T-helper 9 cell (primary cell): Measurements from ENCODE around the gene ZNF714.
A peak's percentile ranks its signal among the peaks of the same experiment; 100 is the strongest.

ENCODE experiments used
- DNase-seq: peaks from one replicate; pipeline ENCODE4 v3.0.0-alpha.2; 2020
- total RNA-seq, 2 donors: gene quantifications; one replicate each; lab custom pipeline; 2026; lab: John Stamatoyannopoulos, UW

The ZNF714 gene
- 21.2 to 26.7 reads per million in 2 donors for total RNA-seq

- DNase-seq: peak; percentile 64
Measured at GRCh38 chr19:21082011-21082975, at the start of gene ZNF714. Gene ZNF714, plus strand, starts transcription at chr19:21082203. Its CDS starts 16,066 bp downstream, at chr19:21098269.

DNA sequence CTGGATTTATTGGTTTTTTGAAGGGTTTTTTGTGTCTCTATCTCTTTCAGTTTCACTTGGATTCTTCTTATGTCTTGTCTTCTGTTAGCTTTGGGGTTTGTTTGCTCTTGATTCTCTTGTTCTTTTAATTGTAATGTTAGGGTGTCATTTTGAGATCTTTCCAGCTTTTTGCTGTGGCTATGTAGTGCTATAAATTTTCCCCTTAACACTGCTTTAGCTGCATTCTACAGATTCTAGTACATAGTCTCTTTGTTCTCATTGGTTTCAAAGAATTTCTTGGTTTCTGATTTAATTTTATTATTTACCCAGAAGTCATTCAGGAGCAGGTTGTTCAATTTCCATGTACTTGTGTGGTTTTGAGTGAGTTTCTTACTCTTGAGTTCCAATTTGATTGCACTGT, 37.0 kb upstream of the ZNF714 start:
- DNase-seq: no peak

- no peak for DNase-seq
Measured at GRCh38 chr19:21046489-21046888, 35.5 kb upstream of the ZNF714 start.

DNA sequence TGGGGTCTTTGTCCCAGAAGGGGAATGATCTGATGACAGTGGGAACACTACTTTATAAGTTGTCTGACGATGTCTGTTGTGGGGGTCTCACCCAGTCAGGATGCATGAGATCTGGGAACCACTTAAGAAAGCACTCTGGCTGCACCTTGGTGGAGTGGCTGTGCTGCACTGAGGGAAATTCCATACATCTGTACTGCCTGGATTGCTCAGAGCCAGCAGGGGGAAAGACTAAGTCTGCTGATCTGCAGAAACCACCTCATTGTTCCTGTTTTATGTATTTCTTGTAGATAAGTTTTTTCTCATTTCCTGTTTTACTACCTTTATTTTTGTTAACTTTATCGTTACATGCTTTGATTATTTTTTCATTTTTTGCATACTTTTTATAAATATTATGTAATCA, 34.3 kb upstream of the ZNF714 start:
- DNase-seq: no peak

- no peak for DNase-seq
Measured at GRCh38 chr19:21052902-21053301, 29.1 kb upstream of the ZNF714 start.

GRCh38 chr19:21065336-21065735, 16.7 kb upstream of the ZNF714 start:
- DNase-seq: no peak

DNA sequence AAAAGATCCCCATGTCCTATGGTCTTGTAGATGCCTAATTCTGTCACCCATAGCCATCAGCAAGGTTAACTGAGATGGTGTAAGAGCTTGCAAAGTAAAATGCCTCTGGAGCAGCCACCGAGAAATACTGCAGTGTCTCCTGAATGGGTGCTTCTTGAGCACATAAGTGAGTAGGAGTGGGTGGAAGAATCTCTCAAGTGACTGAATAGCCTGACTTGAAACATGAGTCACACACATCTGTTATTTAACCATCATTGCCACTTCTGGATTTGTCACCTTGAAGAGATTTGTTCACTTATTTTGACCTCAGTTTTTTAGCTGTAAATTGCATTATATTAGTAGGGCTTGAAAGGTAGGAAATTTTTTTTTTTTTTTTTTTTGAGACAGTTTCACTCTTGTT, 2.3 kb downstream of the ZNF714 start:
- DNase-seq: no peak

DNA sequence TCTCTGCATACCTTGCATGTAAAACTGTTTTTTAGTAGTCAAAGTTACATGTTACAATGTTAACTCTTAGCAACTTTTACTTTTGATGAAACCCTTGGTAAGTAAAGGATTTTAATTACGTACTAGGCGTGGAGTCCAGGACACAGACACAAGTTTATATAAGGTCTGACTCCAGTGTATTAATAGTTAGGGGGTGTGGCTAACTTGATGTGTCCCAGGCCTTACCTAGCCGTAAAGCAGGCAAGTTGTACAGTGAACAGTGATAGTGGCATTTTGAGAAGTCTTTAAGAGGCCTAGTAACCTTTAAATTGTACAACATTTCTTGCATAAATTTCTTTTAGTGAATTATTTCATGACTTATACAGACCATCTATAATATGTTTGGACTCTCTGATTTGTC, 5.9 kb downstream of the ZNF714 start:
- DNase-seq: no peak

- DNase-seq: no peak
Measured at GRCh38 chr19:21092109-21092508, 10.1 kb downstream of the ZNF714 start.

GRCh38 chr19:21094347-21095025, 12.5 kb downstream of the ZNF714 start:
- no peak for DNase-seq

- DNase-seq: no peak
Measured at GRCh38 chr19:21098291-21098690, 16.3 kb downstream of the ZNF714 start.

DNA sequence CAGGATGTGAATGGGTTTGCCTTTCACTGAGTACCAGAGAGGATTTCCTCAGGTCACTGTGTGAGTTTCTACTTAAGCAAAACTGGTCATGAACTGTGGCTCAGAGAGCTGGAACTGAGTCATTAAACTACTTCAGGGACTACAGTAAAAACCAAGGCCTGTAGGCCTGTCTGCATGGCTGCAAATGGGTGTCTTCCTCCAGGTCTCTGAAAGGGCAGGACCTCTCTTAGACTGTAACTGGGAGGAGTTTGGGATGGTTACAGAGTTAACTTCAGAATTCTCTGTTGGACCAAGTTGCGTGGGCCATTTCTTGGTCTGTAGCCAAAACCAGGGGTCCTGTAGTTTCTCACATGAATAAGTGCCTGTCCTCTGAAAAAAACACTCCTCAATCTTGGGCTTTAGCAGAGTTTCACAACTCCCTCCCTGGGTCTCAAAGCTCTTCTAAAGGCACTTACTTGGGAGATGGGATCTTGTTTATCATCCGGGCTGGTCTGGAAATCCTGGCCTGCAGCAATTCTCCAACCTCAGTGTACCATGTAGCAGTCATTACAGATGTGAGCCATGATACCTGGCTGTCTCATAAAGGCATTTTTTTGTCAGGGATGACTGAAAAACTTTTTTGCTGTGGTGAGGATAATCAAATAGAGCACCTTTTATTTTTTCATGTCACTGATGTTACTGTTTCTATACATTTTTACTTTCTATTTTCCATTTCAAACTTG, 19.7 kb downstream of the ZNF714 start:
- DNase-seq: no peak

GRCh38 chr19:21109116-21109515, 27.1 kb downstream of the ZNF714 start:
- DNase-seq: no peak

DNA sequence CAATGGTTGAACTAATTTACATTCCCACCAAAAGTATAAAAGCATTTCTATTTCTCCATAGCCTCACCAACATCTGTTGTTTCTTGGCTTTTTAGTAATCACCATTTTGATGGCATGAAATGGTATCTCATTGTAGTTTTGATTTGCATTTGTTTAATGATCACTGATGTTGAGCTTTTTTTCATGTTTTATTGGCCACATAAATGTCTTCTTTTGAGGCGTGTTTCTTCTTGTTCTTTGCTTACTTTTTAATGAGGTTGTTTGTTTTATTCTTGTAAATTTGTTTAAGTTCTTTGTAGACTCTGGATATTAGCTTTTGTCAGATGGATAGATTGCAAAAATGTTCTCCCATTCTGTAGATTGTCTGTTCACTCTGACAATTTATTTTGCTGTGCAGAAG, 28.2 kb downstream of the ZNF714 start:
- no peak for DNase-seq

- no peak for DNase-seq
Measured at GRCh38 chr19:21115430-21115829, 33.4 kb downstream of the ZNF714 start.

DNA sequence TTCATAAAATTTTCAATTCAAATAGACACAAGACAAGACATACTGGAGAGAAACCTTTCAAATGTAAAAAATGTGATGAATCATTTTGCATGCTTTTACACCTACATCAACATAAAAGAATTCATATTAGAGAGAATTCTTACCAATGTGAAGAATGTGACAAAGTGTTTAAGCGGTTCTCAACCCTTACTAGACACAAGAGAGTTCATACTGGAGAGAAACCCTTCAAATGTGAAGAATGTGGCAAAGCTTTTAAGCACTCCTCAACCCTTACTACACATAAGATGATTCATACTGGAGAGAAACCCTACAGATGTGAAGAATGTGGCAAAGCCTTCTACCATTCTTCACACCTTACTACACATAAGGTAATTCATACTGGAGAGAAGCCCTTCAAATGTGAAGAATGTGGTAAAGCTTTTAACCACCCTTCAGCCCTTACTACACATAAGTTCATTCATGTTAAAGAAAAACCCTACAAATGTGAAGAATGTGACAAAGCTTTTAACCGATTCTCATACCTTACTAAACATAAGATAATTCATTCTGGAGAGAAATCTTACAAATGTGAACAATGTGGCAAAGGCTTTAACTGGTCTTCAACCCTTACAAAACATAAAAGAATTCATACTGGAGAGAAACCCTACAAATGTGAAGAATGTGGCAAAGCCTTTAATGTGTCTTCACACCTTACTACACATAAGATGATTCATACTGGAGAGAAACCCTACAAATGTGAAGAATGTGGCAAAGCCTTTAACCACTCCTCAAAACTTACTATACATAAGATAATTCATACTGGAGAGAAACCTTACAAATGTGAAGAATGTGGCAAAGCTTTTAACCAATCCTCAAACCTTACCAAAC, 35.3 kb downstream of the ZNF714 start:
- DNase-seq: no peak

DNA sequence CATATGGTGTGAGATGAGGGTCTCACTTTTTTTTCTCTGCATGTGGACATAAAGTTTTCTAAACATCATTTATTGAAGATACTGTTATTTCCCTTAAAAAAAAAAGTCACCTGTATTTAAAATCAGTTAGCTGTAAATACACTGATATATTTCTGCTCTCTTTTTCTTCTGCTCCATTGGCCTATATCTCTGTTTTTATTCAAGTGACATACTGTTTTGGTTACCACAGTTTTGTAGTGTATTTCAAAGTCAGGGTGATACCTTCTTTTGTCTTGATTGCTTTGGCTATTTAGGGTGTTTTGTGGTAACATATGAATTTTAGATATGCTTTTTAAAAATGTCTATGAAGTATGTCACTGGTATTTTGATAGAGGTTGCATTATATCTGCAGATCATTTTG, 44.1 kb downstream of the ZNF714 start:
- DNase-seq: no peak

DNA sequence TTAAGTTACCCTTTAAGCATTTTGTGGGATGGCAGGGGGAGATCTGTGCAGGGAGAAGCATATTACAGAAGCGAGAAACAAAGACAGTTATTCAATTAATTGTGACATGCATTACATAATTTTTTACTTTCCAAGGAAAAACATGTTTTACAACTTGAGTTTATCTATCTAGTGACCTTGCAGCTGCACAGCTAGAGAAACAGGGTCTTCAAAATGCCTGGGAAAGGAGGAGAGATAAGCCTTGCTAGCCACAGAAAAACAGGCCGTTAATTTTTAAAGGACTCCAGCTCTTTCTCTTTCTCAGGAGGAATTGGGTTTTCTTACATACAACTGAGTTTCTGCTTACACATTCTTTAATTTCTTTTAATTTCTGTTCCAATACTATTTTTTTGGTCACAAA, 45.0 kb downstream of the ZNF714 start:
- DNase-seq: no peak

DNA sequence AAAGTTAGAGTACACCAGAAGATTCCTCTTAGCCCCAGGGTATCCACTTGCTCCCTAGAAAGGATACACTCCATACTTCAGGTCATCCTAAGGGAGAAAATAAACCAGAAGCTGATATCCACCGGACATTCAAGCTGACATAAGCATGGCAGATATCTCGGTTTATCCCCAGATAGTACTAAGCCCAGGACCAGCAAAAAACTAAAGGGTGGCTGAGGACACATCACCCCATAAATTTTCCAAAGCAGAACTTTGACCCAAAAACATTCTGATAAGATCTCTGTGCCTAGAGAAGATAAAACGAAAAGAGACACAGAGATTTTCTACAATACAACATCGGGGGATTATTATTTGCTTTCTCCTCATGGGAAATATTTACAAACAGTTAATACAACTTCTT, 45.9 kb downstream of the ZNF714 start:
- no peak for DNase-seq

DNA sequence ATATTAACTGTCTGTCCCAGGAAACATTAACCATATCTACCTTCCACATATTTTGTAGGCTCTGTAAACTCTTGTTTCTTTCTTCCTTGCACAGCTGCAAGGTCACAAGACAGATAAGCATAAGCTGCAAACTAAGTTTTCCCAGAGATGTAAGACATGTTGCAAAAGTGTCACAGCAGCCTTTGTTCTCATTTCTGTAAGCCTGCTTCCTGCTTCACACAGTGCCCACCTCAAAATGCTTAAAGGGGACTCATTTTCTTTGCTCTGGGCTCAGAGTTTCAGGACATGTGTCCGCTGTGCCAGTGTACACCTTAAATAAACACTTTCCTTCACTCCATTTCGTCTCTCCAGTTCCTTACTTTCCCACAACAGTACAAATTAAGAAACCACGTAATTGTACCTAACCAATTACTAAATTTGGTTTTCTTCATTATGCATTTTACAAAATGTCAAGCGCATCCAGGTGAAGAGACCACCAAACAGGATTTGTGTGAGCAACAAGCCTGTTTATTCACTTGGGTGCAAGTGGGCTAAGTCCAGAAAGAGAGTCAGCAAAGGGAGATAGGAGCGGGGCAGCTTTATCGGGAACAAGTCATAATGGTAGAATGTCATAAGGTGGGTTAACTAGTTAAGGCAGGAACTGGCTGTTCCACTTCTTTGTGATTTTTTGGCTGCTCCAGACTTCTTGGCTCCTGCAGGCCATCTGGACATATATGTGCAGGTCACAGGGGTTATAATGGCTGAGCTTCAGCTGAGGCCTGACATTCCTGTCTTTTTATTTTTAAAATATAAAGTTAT, 47.1 kb downstream of the ZNF714 start:
- no peak for DNase-seq

GRCh38 chr19:21130097-21130775, 48.2 kb downstream of the ZNF714 start:
- DNase-seq: no peak
